NCI-H2081 treated with DMSO at 0.1 percent for 48 hours (cell line): Measurements from ENCODE around the gene LBHD2.
"Not testable (repeated sequence)": the region's sequence is repeated elsewhere in the genome, so short reads cannot be mapped to it uniquely, and the experiment has no call there.

ENCODE experiments used
- DNase-seq: peaks from one replicate; lab custom pipeline; 2025; lab: John Stamatoyannopoulos, UW

LBHD2 gene

DNA sequence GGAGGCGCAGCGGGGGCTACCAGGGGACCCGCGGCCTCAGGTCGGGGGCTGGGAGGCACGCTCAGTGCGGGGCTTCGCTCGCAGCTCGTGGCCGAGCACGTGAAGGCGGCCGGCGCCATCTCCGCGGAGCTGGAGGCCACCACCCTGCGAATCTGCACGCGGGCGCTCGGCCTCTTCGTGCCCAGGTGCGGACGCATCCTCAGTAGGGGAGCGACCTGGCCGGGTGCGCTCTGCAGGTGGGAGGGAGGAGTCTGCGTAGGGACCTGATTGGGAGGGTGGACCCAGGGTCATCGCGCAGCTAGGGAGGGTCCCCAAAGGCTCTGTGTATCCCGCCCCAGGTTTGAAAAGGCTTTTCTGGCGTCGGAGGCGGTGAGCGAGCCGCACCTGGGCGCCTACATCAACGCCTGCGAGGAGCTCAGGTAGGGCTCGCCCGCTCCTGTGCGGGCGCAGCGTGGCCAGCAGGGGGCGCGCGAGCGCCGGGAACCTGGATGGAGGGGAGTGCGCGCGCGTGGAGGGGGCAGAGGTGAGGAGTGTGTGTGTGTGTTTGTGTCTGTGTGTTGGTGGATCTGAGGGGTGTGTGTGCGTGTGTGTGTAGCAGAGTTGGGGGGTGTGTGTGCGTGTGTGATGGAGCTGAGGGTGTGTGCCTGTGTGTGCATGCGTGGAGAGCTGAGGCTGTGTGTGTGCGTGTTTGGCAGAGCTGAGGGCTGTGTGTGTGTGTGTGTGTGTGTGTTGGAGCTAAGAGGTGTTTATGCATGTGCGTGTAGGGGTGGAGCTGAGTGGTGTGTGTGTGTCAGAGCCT is 20.8 kb downstream of the LBHD2 start:
- no peak for DNase-seq

DNA sequence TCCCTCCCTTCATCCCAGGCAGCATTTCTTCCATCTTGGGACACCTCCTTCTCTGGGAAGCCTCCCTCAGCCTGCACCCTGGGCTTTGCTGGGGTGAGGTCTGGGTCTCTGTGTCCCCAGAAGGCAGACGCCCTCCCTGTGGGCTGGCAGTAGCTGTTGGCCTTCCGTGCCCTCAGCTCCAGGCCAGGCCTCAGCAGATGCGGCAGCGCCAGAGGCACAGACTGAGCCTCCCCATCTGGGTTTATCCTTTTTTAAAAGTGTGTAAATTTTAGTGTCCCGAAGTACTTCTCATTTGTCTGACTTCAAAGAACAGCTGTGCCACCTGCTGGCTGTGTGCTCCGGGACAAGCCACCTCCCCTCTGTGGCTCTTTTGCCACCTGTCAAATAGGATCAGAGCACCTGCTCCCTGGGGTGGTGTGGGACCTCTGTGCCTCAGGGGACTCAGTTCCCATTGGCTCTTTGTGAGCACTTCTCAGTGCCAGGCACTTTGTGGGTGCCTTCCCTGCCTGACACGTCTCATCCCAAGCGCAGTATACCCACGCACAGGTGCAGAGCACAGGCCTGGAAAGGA is 21.7 kb downstream of the LBHD2 start:
- DNase-seq: no peak

DNA sequence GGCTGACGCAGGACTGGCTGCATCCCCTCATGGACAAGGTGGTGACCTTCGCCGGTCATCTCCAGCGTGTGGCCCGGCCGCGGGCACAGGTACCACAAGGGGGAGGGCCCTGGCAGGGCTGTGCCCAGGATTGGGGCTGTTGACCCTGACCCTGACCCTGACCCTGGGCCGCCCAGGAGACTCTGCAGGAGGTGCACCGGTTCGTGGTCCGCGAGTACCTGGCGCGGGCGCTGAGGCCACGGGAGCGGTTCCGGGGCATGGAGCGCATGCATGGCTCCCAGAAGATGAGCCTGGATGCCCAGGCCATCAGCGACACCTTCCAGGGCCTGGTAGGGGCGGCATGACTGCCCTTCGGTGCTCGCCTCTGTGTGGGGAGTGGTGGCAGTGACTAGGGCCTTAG is 23.4 kb downstream of the LBHD2 start:
- DNase-seq: no peak

DNA sequence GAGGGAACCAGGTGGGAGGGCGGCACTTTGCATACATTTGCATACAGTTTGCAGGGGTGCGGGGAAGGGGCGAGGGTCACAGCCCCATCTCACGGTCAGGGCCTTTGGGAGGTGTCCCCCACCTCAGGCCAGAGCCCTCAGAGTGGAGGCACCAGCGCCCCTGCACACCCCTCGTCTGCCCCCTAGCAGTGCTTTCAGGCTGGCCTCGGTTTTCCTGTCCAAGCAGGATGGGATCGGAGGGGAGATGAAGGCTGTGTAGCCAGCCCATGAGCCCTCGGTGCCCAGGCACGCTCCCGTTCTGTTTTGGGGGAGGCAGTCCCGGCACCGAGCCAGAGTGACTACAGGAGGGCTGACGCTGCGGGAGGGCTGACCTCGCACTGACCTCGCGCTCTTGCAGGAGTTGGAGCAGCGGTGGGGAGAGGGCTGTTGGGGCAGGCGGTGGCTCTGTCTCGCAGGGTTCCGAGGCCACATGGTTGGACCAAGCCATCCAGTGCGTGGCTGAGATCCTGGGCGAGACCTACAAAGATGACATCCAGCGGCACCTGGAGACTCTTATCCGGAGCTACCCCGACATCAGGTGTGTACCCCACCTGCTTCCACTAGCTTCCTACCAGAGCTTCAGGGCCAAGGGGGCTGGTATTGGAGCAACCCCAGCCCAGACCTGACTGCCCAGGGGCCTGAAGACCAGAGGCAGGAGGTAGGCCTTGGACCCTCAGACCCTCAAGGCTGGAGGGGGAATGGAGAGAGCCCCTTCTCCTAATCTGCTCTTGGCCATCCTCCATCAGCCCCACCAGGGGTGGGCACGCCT is 24.1 kb downstream of the LBHD2 start:
- DNase-seq: no peak

DNA sequence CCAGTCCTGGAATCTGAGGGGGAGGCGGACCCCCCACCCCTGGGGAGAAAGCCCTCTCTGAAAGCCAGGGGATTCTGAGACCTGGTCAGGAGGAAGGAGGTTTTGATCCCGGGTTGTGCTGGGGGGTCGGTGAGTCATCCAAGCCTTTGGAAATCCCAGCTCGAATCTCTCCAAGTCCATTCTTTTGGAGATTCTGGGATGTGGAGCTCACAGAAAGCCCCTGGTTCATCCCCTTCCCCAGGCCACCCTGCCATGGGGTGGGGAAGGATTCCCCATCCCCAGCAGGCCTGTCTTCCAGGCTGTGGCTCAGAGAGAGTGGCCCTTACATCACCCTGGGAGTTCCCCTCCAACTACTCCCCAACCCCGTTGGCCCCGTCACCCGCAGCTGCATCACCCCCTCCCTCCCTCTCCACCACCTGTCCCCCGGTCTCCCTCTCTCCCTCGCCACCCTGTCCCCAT is 24.8 kb downstream of the LBHD2 start:
- no peak for DNase-seq

DNA sequence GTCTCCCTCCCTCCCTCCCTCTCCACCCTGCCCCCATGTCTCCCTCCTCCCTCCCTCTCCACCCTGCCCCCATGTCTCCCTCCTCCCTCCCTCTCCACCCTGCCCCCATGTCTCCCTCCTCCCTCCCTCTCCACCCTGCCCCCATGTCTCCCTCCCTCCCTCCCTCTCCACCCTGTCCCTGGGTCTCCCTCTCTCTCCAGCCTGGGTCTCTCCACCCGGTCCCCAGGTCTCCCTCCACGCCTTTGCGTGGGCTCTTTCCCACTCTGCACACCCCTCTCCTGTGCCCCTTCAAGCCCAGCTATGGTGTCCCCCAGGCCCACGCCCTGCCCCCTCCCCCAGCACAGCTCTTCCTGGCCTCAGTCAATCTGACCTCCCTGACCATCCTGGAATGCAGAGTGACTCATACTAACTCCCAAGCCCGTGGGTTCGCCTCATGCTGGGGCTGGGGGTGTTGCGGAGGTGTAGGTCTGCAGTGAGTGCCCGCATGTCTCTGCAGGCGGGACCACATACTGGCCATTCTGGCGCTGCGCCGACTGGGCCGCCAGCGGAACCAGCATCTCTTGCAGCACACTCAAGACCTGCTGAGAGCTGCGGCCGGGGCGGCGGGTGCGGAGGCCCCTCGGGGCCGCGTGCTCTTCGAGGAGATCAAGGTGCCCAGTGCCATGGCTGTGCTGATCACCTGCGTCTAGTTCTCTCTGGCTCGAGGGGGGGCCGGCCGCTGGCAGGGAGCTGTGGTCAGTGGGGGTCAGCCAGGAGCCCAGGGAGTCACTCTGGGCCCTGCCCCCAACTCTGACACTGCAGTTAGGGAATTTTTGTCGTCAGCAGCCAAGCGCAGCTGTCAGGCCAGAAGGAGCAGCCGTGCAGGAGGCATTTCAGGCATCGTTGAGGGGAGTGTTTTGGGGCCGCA is 25.8 kb downstream of the LBHD2 start:
- no peak for DNase-seq

DNA sequence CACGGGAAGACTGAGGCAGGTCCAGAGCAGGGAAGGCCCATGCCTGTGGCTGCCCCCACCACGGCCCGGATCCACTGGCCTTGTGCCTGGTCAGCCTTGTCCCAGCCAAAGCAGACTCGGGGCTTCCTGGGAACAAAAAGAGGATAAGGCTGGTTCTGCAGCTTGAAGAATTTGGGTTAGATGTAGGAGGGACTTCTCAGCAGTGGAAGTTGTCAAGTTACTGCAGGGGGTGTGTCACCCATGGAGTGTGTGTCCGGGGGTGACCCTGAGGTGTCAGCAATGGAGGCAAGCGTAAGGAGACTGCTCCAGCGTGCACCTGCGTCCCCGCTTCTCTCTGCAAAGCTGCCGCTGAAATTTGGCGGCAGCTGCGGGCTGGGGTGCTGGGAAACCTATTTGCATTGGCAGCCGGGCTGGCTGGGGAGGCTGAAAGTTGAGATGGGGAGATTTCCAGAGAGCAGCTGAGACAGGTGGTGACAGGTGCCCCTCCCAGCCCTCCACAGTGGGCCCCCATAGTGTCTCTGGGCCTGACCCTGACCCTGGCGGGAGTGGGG is 26.7 kb downstream of the LBHD2 start:
- no peak for DNase-seq

DNA sequence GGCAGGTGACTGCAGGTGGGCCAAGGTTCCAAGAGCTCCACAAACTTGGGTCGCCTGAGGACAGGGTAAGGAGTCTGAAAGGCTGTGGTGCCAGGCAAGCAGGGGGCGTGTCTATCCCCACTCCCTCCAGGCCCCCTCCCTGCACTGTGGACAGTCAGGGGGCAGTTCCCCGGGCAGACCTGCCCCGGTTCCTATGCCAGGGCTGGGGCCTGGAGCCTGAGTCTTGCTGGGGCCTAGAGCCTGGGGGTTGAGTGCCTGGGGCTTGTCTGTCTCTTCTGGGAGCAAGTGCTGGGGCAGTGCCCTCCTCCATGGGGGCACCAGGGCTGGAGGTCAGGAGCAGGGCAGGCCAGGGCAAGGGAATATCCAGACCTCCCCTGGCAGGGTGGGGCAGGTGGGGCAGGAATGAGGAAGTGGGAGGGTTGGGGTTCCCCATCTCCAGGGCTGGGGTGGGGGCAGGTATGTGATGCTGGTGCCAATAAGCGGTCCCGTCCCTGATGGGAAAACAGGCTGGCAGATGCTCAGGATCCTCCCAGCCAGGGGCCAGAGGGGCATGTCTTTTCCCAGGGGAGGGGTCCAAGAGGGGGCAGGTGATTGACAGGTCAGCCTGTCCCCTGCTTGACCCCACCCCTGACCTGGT is 27.3 kb downstream of the LBHD2 start:
- DNase-seq: no peak

DNA sequence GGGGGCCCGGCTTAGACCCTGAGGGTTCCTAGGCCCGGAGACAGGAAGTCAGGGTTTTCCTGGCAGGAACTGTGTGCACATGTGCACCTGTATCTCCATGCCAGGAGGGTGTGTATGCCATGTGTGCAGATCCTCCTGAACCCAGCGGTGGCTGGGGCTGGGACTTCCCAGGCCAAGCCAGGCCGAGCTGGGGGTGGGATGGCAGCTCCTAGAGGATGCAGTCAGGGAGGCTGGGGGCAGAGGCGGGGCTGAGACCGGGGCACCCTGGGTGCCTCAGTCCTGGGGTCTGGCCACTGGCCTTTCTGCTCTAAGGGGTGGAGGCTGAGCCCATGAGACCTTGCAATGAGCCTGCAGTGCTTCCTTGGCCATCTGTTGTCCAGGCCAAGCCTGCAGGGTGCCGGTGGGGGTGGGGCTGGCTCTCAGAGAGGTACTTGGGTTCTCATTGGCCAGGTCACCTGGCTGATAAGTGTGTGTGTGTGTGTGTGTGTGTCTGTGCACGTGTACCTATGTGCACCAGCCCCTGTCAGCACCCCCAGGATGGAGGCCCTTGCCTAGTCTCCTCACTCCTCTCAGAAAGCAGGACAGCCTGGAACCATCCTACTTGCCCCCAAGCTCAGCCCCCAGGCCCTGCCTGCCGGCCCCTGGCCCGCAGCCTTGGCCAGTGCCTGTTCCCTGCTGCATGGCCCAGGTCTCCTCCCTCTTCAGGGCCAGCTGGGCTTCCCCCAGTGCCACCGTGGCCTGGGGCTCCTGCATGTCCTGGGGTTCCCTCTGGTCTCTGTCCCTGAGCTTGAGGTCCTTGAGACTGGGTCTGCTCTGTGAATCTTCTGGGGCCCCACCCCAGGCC is 28.6 kb downstream of the LBHD2 start:
- no peak for DNase-seq

DNA sequence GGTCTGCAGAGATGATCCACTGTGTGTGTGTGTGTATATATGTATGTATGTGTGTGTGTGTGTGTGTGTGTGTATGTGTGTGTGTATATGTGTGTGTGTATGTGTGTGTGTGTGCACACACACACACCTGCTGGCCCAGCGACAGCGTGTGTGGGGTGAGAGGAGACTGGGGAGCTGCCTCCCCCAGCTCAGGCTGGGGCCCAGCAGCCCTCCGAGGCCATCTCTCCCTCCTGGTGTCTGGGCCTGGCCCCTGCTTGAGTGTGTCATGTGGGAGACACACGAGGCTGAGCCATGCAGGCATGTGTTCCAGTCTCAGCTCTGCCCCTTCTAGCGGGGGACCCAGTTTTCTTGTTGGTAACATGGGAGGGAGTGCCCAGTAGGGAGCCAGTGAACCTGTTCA is 29.3 kb downstream of the LBHD2 start:
- no peak for DNase-seq

DNA sequence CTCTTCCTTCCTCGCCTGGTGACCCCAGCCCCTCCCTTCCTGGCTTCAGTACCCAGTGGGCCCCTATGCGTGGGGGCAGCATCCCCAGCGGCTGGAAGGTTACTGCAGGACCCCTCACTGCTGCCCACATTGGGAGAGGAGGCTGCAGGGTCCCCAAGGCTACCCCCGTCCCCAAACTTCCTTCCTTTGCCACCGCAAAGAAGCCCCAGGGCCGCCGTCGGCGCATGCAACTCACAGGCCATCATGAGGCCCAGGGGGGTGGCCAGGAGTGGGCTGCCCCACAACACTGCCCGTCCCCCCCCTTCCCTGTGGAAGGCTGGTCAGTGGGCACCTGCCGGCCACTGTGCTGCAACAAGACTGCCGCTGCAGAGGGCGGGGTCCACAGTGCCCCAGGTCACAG is 29.8 kb downstream of the LBHD2 start:
- DNase-seq: no peak

DNA sequence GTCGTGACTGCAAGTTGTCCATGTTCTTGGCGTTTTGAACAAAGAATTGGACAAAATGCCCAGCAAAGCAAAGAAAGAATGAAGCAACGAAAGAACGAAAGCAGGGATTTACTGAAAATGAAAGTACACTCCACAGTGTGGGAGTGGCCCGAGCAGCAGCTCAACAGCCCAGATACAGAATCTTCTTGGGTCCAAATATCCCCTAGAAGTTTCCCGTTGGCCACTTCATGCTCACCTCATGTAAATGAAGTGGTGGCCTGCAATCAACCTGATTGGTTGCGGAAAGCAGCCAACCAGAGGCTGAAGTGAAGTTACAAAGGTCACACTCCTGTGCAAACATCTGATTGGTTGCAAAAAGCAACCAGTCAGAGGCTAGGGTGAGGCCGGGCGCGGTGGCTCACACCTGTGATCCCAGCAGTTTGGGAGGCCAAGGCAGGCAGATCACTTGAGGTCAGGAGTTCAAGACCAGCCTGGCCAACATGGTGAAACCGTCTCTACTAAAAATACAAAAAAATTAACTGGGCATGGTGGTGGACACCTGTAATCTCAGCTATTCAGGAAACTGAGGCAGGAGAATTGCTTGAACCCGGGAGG is 31.2 kb downstream of the LBHD2 start:
- not testable (repeated sequence) for DNase-seq

DNA sequence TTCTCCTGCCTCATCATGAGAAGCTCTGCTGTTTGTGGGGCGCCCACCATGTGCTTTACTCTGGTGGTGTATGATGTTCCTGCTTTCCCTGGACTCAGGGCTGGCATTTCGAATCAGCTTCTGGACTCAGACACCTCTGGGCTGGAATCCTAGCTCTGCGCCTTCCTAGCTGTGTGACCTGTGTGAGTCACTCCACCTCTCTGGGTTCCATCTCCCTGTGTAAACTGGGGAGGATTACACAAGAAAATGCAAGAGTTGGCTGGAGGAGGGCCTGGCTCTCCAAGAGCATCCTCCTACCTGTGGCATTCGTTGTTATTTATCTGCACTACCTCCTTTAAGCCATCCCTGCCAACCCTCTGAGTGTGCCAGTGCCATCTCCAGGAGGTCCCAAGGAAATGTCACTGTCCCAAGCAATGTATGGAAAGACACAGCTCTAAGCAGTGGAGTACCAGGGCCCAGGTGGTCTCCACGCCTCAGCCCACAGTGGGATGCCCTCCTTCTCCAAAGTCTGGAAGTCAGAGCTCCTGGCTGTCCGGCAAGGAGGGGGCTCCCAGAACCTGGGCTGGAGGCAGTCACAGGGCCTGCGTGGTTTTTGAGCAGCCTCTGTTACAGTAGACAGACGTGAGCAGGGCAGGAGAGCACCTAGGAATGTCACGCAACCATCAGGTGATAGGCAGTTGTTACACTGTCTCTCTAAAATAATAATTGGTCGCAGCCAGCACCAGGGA is 32.0 kb downstream of the LBHD2 start:
- no peak for DNase-seq

DNA sequence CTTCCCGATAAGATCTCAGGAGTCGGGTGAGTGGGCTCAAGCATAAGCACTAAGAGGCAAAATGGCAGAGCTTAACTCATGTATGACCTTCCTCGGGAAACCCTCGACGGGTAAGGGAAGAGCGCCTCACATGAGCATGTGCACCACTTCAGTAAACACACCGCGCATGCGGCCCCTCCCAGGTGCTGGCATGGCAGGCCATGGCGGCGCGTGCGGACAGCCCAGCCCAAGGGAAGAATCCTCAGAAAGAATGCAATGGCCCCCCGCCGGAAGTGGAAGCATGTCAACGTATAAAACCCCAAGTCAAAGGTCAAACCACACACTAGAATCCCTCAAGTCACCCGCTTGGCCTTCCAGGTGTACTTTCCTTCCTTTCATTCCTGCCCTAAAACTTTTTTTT is 32.6 kb downstream of the LBHD2 start:
- DNase-seq: no peak

DNA sequence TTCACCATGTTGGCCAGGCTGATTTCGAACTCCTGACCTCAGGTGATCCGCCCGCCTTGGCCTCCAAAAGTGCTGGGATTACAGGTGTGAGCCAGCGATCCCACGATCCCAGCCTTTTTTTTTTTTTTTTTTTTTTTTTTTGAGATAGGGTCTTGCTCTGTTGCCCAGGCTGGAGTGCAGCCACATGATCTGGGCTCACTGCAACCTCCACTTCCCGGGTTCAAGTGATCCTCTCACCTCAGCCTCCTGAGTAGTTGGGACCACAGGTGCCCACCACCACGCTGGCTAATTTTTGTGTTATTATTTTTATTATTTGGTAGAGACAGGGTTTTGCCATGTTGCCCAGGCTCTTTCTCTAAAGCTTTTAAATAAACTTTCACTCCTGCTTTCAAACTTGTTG is 33.5 kb downstream of the LBHD2 start:
- not testable (repeated sequence) for DNase-seq

DNA sequence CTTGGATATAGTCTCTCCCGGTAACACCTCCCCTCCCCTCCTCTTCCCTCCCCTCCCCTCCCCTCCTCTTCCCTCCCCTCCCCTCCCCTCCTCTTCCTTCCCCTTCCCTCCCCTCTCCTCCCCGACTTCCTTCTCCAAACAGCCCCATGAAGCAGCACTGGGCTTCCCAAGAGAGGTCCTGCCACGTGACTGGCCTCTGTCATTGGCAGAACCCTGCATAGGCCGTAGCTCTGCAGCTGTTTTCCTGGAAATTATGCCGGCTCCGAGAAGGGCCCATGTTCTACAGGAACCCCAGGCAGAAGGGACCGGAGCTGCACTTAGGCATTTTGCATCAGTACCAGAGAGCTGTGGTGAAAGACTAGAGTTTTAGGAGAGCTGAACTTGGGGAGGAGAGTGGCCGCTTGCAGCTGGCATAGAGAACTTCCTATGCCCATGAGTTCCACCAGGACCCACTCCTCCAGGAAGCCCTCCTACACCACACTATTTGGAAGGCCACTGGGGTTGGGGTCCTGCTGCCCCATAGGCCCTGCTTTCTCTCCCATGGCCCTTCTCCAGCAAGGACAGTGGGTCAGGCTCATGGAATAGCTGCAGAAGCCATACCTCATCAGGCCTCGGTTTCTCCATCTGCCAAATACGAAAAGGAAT is 34.1 kb downstream of the LBHD2 start:
- DNase-seq: no peak

DNA sequence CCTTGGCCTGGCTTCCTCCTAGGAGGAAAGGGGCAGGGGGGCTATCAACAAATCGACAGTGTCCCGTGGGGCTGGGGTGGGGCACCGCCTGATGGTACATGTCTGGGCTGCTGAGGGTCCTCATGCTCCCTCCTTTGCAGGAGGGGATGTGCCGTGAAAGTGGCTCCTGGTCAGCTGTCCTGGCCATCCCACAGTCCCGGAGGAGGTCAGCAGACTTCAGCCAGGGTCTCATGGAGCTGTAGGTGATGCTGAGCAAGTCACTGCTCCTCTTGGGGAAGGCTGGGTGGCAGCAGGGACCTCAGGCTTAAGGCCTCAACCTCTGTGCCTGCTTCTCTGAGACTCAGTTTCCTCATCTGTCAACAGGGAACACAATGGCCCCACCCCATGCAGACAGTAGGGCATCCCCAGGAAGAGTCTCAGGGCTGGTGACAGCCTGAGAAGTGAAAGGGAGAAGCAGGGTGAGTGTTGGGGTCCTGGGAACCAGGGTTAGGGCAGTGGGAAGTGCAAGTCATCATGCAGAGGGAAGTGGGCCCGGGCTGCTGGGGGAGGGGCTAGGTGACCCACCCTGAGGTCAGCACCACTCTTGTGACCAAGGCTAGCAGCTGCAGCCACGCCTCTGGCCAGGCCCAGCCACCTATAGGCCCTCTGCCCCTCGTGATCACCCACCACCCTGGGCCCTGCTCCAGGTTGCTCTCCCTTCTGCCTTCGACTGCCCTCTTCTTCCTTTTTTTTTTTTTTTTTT is 34.8 kb downstream of the LBHD2 start:
- DNase-seq: no peak

DNA sequence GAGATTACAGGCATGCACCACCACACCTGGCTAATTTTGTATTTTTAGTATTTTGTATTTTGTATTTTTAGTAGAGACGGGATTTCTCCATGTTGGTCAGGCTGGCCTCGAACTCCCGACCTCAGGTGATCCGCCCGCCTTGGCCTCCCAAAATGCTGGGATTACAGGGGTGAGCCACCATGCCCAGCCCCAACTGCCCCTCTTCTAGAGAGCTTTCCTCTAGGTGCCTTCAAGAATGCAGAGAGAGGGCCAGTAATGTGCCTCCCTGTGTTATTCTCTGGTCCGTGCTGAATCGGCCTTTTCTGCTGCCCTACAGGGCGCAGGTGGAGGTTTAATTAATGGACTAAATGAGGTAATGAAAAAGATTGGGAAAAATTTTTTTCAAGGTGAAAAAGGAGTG is 35.5 kb downstream of the LBHD2 start:
- DNase-seq: not testable (repeated sequence)
